ENCODE measurements around the gene ATP9A.

ATP9A gene

DNA sequence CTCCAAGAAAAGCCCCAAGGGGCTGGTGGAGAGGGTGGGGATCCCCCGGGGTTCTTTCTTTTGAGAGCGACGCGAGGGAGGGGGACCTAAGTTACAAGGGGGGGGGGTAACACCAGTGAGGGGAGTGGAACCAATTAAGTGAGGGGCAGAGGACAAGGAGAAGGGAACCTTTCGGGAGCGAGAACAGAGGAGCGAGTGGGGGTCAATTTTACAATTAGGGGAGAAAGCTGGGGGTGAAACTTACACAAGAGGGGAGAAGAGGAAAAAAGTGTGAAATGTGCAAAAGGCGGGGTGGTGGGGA, 33.6 kb upstream of the ATP9A start:
- DNase-seq: no peak
- peak overlapping the region; percentile 84 for H3K27ac ChIP-seq (ENCODE audit: low read depth, low read length)
- H4K12ac ChIP-seq (ENCODE audit: low read depth, low read length): peak overlapping the region; percentile 87
- no CpG with 5 or more reads among the region's 8 CpGs for WGBS (ENCODE audit: extremely low coverage, insufficient coverage, insufficient read length)
- H2AFZ ChIP-seq (ENCODE audit: insufficient read depth, low read length, poor library complexity): peak overlapping the region; percentile 95
- peak overlapping the region; percentile 94 for H3K4me3 ChIP-seq (ENCODE audit: low read depth, low read length)
- H2AK5ac ChIP-seq (ENCODE audit: low read length): no peak overlapping the region
- no peaks in the 10 kb centered on the region for H3K36me3 ChIP-seq (ENCODE audit: control insufficient read depth in 1 of 2, insufficient read depth in 2 of 2, low read length in 2 of 2)
- no peaks in the 10 kb centered on the region for H3K27me3 ChIP-seq (ENCODE audit: insufficient read depth, low read length)
- peak overlapping the region; percentile 99 for H3K4ac ChIP-seq (ENCODE audit: low read depth, low read length)
- peak overlapping the region; percentile 98 for H2BK5ac ChIP-seq (ENCODE audit: low read depth, low read length, poor library complexity)
- H3K14ac ChIP-seq (ENCODE audit: low read length): peak overlapping the region; percentile 72
- peak overlapping the region; percentile 76 for H2BK120ac ChIP-seq (ENCODE audit: insufficient read depth, low read length, poor library complexity)
- peak overlapping the region; percentile 92 for H3K18ac ChIP-seq (ENCODE audit: low read length)
- no peaks in the 10 kb centered on the region for H3K9me3 ChIP-seq (ENCODE audit: insufficient read depth, low read depth, low read length)
- peak overlapping the region; percentile 72 for H4K91ac ChIP-seq (ENCODE audit: low read depth, low read length)
- H3K23ac ChIP-seq (ENCODE audit: low read length): no peak overlapping the region
- H3K79me1 ChIP-seq (ENCODE audit: low read length): peaks cover 19% of the 10 kb centered on the region
- peak overlapping the region; percentile 94 for H4K8ac ChIP-seq (ENCODE audit: low read depth, low read length)
- H2BK12ac ChIP-seq (ENCODE audit: low read length): peak overlapping the region; percentile 30
- H3K9ac ChIP-seq (ENCODE audit: low read length): peak overlapping the region; percentile 96
- peaks cover 5 to 11% of the 10 kb centered on the region in 2 experiments for H3K4me1 ChIP-seq (ENCODE audit: control insufficient read depth in 1 of 2, insufficient read depth in 2 of 2, low read length in 2 of 2)
- peaks cover 26% of the 10 kb centered on the region for H3K79me2 ChIP-seq (ENCODE audit: control insufficient read depth, insufficient read depth, low read length, poor library complexity)
- peak overlapping the region; percentile 76 for H3K4me2 ChIP-seq (ENCODE audit: low read length)

DNA sequence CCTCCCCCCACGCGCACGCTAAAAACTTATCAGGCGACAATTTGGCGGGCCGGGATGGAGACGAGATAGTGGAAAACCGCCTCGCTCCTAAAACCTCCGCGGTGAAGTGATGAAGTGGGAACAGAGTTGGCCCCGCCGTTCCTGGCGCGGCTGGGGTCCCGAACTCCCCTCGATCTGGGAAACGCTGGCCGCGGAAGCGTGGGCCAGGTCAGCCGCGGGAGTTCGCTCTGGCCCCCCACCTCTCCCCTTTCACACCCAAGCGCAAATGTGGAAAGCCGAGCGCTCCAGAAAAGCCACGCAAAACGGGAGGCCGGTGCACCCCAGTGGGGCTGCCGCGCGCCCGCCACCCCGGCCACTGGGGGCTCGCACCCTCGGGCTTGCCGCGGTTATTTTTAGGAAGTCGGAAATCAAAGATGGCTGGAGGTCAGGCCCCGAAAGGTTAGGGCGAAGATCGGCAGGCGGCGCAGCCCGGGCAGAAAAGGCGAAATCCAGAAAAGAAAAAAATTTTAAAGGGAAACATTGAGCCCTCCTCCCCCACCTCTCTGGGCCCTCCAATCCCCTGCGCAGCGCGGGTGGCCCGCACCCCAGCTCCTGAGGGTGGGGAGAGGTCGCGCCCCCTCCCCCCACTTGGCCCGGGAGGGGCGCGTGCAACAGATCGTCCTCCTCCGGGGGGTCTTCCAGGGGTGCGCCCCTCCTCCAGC, 33.1 kb upstream of the ATP9A start:
- H3K4me1 ChIP-seq (ENCODE audit: control insufficient read depth in 1 of 2, insufficient read depth in 2 of 2, low read length in 2 of 2): peaks cover 5 to 11% of the 10 kb centered on the region in 2 experiments
- peak overlapping the region; percentile 30 for H2BK12ac ChIP-seq (ENCODE audit: low read length)
- H4K91ac ChIP-seq (ENCODE audit: low read depth, low read length): peak overlapping the region; percentile 72
- peak overlapping the region; percentile 76 for H3K4me2 ChIP-seq (ENCODE audit: low read length)
- no peaks in the 10 kb centered on the region for H3K36me3 ChIP-seq (ENCODE audit: control insufficient read depth in 1 of 2, insufficient read depth in 2 of 2, low read length in 2 of 2)
- peak overlapping the region; percentile 95 for H2AFZ ChIP-seq (ENCODE audit: insufficient read depth, low read length, poor library complexity)
- H3K79me1 ChIP-seq (ENCODE audit: low read length): peaks cover 19% of the 10 kb centered on the region
- no peaks in the 10 kb centered on the region for H3K9me3 ChIP-seq (ENCODE audit: insufficient read depth, low read depth, low read length)
- peak overlapping the region; percentile 94 for H3K4me3 ChIP-seq (ENCODE audit: low read depth, low read length)
- H3K9ac ChIP-seq (ENCODE audit: low read length): peak overlapping the region; percentile 96
- peak overlapping the region; percentile 94 for H4K8ac ChIP-seq (ENCODE audit: low read depth, low read length)
- H3K4ac ChIP-seq (ENCODE audit: low read depth, low read length): peak overlapping the region; percentile 99
- peak overlapping the region; percentile 84 for H3K27ac ChIP-seq (ENCODE audit: low read depth, low read length)
- peak overlapping the region; percentile 87 for H4K12ac ChIP-seq (ENCODE audit: low read depth, low read length)
- H2BK5ac ChIP-seq (ENCODE audit: low read depth, low read length, poor library complexity): peak overlapping the region; percentile 98
- DNase-seq: peak in 1 of 2 donors; percentile 34
- H3K27me3 ChIP-seq (ENCODE audit: insufficient read depth, low read length): no peaks in the 10 kb centered on the region
- H3K79me2 ChIP-seq (ENCODE audit: control insufficient read depth, insufficient read depth, low read length, poor library complexity): peaks cover 26% of the 10 kb centered on the region
- H2AK5ac ChIP-seq (ENCODE audit: low read length): peak overlapping the region; percentile 38
- H3K18ac ChIP-seq (ENCODE audit: low read length): peak overlapping the region; percentile 92
- H3K14ac ChIP-seq (ENCODE audit: low read length): peak overlapping the region; percentile 72
- H3K23ac ChIP-seq (ENCODE audit: low read length): no peak overlapping the region
- peak overlapping the region; percentile 76 for H2BK120ac ChIP-seq (ENCODE audit: insufficient read depth, low read length, poor library complexity)
- no CpG with 5 or more reads among the region's 59 CpGs for whole genome bisulfite sequencing (ENCODE audit: extremely low coverage, insufficient coverage, insufficient read length)

DNA sequence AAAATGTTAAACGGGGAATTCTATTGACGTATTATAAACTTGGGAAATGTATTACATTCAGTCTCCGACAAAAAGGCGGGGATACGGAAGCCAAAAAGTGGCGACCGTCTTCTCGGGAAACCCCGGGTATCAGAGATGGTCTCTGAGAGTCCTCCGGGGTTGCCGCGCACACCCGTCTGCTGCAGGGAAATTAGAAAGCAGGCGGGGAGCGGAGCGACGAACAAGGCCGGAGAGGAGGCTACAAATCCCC, 32.6 kb upstream of the ATP9A start:
- H3K27me3 ChIP-seq (ENCODE audit: insufficient read depth, low read length): no peaks in the 10 kb centered on the region
- H3K79me1 ChIP-seq (ENCODE audit: low read length): peaks cover 19% of the 10 kb centered on the region
- peak overlapping the region; percentile 94 for H3K4me3 ChIP-seq (ENCODE audit: low read depth, low read length)
- DNase-seq: peak in 1 of 2 donors; percentile 12
- H2AFZ ChIP-seq (ENCODE audit: insufficient read depth, low read length, poor library complexity): peak overlapping the region; percentile 95
- H3K23ac ChIP-seq (ENCODE audit: low read length): no peak overlapping the region
- H3K4me1 ChIP-seq (ENCODE audit: control insufficient read depth in 1 of 2, insufficient read depth in 2 of 2, low read length in 2 of 2): peaks cover 5 to 11% of the 10 kb centered on the region in 2 experiments
- H3K9ac ChIP-seq (ENCODE audit: low read length): peak overlapping the region; percentile 96
- H2BK12ac ChIP-seq (ENCODE audit: low read length): peak overlapping the region; percentile 5
- H3K79me2 ChIP-seq (ENCODE audit: control insufficient read depth, insufficient read depth, low read length, poor library complexity): peaks cover 28% of the 10 kb centered on the region
- peak overlapping the region; percentile 79 for H4K12ac ChIP-seq (ENCODE audit: low read depth, low read length)
- H3K9me3 ChIP-seq (ENCODE audit: insufficient read depth, low read depth, low read length): no peaks in the 10 kb centered on the region
- peak overlapping the region; percentile 76 for H2BK120ac ChIP-seq (ENCODE audit: insufficient read depth, low read length, poor library complexity)
- H4K8ac ChIP-seq (ENCODE audit: low read depth, low read length): peak overlapping the region; percentile 94
- H3K4me2 ChIP-seq (ENCODE audit: low read length): peak overlapping the region; percentile 76
- H3K18ac ChIP-seq (ENCODE audit: low read length): peak overlapping the region; percentile 90
- H4K91ac ChIP-seq (ENCODE audit: low read depth, low read length): peak overlapping the region; percentile 72
- peak overlapping the region; percentile 99 for H3K4ac ChIP-seq (ENCODE audit: low read depth, low read length)
- H2AK5ac ChIP-seq (ENCODE audit: low read length): peak overlapping the region; percentile 38
- no CpG with 5 or more reads among the region's 18 CpGs for WGBS (ENCODE audit: extremely low coverage, insufficient coverage, insufficient read length)
- H3K14ac ChIP-seq (ENCODE audit: low read length): peak overlapping the region; percentile 72
- peak overlapping the region; percentile 98 for H2BK5ac ChIP-seq (ENCODE audit: low read depth, low read length, poor library complexity)
- no peaks in the 10 kb centered on the region for H3K36me3 ChIP-seq (ENCODE audit: control insufficient read depth in 1 of 2, insufficient read depth in 2 of 2, low read length in 2 of 2)
- H3K27ac ChIP-seq (ENCODE audit: low read depth, low read length): peak overlapping the region; percentile 84

DNA sequence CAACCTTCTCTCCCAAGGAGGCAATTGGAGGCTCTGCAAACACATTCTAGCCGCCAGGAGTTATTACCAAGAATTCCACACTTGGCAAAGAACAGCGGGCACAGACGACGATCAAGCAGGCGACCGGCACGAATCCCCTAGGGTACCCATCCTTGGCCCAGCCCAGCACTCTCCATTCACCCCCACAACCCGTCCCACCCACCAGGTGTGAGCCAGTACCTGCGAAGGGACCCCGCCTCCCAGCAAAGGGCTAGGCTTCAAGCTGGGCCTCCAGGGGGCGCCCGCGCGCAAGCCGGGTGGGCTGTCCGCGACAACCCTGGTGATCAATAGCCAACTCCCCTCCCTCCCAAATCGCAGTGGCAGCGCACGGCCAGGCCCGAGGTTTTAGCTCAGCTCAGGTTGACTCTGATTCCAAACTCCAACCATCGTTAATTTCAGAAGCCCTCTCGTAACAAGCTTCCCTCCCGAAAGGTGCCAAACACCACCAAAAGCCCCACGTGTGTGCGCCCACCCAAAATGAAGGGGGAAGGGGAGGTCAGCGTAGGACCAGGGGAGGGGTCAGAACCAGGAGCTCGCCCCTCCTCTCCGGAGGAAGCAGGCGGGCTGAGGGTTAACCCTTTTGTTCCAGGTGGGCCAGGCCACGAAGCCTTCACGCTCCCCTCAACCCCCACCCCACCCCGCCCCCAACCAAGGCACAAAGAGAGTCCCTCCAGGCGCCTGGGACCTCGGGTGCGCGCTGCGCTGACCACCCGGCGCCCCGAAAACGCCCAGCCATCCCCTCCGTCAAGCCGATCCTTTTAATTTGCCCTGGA, 32.1 kb upstream of the ATP9A start:
- Histone ChIP-seq H3K4me3 (ENCODE audit: low read depth, low read length) (peak overlapping the region; percentile 94), H3K9ac (ENCODE audit: low read length) (peak overlapping the region; percentile 96), H3K4ac (ENCODE audit: low read depth, low read length) (peak overlapping the region; percentile 99), H2AK5ac (ENCODE audit: low read length) (no peak overlapping the region), H4K91ac (ENCODE audit: low read depth, low read length) (peak overlapping the region; percentile 72), H3K27me3 (ENCODE audit: insufficient read depth, low read length) (no peaks in the 10 kb centered on the region), H3K9me3 (ENCODE audit: insufficient read depth, low read depth, low read length) (no peaks in the 10 kb centered on the region), H2BK5ac (ENCODE audit: low read depth, low read length, poor library complexity) (peak overlapping the region; percentile 98), H2BK12ac (ENCODE audit: low read length) (no peak overlapping the region), H3K18ac (ENCODE audit: low read length) (peak overlapping the region; percentile 90), H3K27ac (ENCODE audit: low read depth, low read length) (peak overlapping the region; percentile 84), H4K8ac (ENCODE audit: low read depth, low read length) (peak overlapping the region; percentile 94), H4K12ac (ENCODE audit: low read depth, low read length) (peak overlapping the region; percentile 79), H3K23ac (ENCODE audit: low read length) (no peak overlapping the region), H3K14ac (ENCODE audit: low read length) (peak overlapping the region; percentile 72), H3K79me1 (ENCODE audit: low read length) (peaks cover 19% of the 10 kb centered on the region), H3K4me2 (ENCODE audit: low read length) (peak overlapping the region; percentile 76), H3K79me2 (ENCODE audit: control insufficient read depth, insufficient read depth, low read length, poor library complexity) (peaks cover 28% of the 10 kb centered on the region), H2AFZ (ENCODE audit: insufficient read depth, low read length, poor library complexity) (peak overlapping the region; percentile 95), H3K36me3 (ENCODE audit: control insufficient read depth in 1 of 2, insufficient read depth in 2 of 2, low read length in 2 of 2) (no peaks in the 10 kb centered on the region), H2BK120ac (ENCODE audit: insufficient read depth, low read length, poor library complexity) (peak overlapping the region; percentile 76), H3K4me1 (ENCODE audit: control insufficient read depth in 1 of 2, insufficient read depth in 2 of 2, low read length in 2 of 2) (peaks cover 5 to 11% of the 10 kb centered on the region in 2 experiments)
- no CpG with 5 or more reads among the region's 44 CpGs for WGBS (ENCODE audit: extremely low coverage, insufficient coverage, insufficient read length)
- peak; percentile 38 to 68 for DNase-seq
